ENCODE measurements around the gene TASP1. TPM values are rescaled to one million over a fixed set of nuclear protein-coding genes. Genes with fewer than 3 reads are reported as not detected.

Gene TASP1
- total RNA-seq, 1 donor from 2014 or later = 22.8 TPM

DNA sequence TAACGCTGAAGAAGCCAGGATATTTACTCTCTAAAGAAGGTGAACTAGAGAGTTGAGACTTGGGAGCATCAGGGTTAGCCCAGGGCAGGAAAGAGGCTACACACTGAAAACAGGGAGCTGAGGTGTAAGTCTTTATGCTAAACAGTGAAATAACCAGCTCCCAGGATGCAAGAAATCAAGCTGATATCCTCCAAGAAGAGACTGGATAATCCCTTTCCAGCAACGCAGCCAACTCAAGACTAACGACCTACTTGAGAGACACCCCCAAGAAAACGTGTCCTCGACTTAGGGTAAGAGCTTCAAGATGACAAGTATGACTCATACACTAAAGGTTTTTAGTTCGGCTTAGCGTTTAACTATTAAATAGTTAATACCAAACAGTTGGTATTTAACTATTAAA lies 202.2 kb downstream of the TASP1 start:
- no peak overlapping the region for H3K27ac Mint-ChIP-seq
- DNase-seq (ENCODE audit: low spot score in 2 of 2, unreplicated experiment in 2 of 2) = no peak
- H3K36me3 Mint-ChIP-seq = peaks cover 23% of the 10 kb centered on the region

DNA sequence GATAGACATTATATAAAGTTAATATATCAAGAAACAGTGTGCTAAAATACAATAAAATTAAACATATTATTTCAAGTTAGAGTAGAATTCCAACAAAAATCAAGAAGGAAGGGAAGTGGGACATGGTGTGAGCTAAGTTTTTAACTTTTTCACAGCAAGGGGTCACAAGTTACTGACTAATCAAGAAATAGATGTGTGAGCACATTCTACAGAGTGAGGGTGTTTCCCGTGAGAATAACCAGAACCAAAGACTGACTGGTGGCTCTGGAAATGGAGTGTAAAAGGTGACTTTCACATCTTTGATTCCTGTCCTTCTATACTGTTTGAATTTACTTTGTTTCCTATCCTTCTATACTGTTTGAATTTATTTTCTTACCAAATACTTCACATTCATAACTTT lies 206.6 kb downstream of the TASP1 start:
- H3K27me3 Mint-ChIP-seq (ENCODE audit: low read depth) = no peaks in the 10 kb centered on the region
- TF ChIP-seq, protein P1, sequence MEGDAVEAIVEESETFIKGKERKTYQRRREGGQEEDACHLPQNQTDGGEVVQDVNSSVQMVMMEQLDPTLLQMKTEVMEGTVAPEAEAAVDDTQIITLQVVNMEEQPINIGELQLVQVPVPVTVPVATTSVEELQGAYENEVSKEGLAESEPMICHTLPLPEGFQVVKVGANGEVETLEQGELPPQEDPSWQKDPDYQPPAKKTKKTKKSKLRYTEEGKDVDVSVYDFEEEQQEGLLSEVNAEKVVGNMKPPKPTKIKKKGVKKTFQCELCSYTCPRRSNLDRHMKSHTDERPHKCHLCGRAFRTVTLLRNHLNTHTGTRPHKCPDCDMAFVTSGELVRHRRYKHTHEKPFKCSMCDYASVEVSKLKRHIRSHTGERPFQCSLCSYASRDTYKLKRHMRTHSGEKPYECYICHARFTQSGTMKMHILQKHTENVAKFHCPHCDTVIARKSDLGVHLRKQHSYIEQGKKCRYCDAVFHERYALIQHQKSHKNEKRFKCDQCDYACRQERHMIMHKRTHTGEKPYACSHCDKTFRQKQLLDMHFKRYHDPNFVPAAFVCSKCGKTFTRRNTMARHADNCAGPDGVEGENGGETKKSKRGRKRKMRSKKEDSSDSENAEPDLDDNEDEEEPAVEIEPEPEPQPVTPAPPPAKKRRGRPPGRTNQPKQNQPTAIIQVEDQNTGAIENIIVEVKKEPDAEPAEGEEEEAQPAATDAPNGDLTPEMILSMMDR (IDR thresholded peaks at IDR 0.05; ENCODE audit: unreplicated experiment) = no peak
- H3K27ac Mint-ChIP-seq = no peak overlapping the region
- peaks cover 23% of the 10 kb centered on the region for H3K36me3 Mint-ChIP-seq
- H3K4me3 Mint-ChIP-seq = no peak overlapping the region
- H3K4me1 Mint-ChIP-seq = peaks cover 5% of the 10 kb centered on the region
- DNase-seq (ENCODE audit: low spot score in 2 of 2, unreplicated experiment in 2 of 2) = no peak
- no peaks in the 10 kb centered on the region for H3K9me3 Mint-ChIP-seq

More for the DNA sequence above, 202.2 kb downstream of the TASP1 start:
- Mint-ChIP-seq H3K4me1 (peaks cover 3% of the 10 kb centered on the region), H3K9me3 (peaks cover 15% of the 10 kb centered on the region), H3K27me3 (ENCODE audit: low read depth) (no peaks in the 10 kb centered on the region), H3K4me3 (no peak overlapping the region)
- TF ChIP-seq, protein P1 (IDR thresholded peaks at IDR 0.05; ENCODE audit: unreplicated experiment) = no peak

DNA sequence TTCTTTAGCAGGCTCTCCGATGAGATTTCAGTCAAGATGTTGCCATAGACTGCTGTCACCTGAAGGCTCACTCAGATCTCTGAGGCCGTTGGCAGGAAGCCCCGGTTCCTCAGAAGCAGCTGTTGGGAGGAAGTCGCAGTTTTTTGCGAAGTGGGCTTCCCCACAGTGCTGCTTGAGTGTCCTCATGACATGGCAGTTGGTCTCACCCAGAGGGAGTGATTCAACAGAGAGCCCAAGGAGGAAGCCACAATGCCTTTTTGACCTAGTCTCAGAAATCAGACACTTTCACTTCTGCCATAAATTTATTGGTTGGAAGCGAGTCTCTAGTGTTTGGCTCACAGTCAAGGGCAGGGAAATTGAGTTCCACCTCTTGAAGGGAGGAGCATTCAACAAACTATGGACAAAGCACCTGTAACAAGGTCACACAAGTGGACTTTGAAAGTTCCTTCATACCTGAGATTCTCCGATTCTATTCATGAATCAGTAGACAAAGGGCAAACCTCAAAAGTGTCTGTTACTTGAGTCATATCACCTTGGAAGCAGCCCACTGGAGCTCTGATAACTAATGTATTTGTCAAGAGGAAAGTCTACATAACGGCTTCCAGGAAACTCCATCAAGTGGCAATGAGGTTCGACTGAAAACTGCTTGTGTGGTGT lies 208.3 kb downstream of the TASP1 start:
- no peaks in the 10 kb centered on the region for H3K27me3 Mint-ChIP-seq (ENCODE audit: low read depth)
- peaks cover 23% of the 10 kb centered on the region for H3K36me3 Mint-ChIP-seq
- H3K4me3 Mint-ChIP-seq = no peak overlapping the region
- peaks cover 13% of the 10 kb centered on the region for H3K4me1 Mint-ChIP-seq
- H3K9me3 Mint-ChIP-seq = no peaks in the 10 kb centered on the region
- no peak overlapping the region for H3K27ac Mint-ChIP-seq
- DNase-seq (ENCODE audit: low spot score in 2 of 2, unreplicated experiment in 2 of 2) = no peak
- TF ChIP-seq, protein P1 (IDR thresholded peaks at IDR 0.05; ENCODE audit: unreplicated experiment) = no peak

DNA sequence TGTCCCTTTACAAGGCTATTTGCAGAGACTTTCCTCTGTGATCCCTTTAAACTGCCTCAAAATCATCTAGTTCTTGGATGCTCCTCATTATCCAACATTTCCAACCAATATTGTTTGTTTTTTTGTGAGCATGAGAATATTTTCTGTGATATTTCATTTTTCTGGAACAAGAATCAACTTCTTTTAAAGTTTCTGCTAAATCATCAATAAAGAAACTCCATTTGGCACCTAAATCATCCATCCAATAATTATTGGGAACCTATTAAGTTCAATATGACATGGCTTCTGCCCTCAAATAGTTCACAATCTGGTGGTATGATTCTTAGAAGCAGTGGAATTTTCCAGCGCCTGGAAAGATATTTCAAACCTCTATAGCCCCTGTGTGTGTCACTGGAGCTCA lies 210.0 kb downstream of the TASP1 start:
- Mint-ChIP-seq H3K9me3 (no peaks in the 10 kb centered on the region), H3K36me3 (peaks cover 16% of the 10 kb centered on the region), H3K27ac (no peak overlapping the region), H3K4me3 (no peak overlapping the region), H3K4me1 (peaks cover 17% of the 10 kb centered on the region), H3K27me3 (ENCODE audit: low read depth) (no peaks in the 10 kb centered on the region)
- no peak for DNase-seq (ENCODE audit: low spot score in 2 of 2, unreplicated experiment in 2 of 2)
- TF ChIP-seq, protein P1 (IDR thresholded peaks at IDR 0.05; ENCODE audit: unreplicated experiment) = no peak

DNA sequence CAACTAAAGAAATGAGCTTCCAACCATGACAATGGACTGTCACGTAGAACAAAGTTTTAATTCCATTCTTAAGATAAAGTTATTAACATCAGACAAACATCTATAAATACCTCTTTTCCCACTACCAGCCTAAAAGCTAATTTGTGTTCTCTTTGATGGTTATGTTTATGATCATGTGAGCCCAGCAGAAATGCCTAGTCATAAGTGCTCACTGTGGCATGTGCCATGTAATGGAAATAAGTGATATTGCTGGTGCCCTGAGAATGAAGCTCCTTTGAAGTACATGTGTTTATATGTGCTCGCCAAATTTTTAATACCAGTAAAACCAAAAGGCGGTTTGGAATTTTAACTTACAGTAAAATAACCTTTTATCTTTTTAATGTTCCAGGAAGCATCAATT lies 211.9 kb downstream of the TASP1 start:
- TF ChIP-seq, protein P1 (IDR thresholded peaks at IDR 0.05; ENCODE audit: unreplicated experiment) = no peak
- Mint-ChIP-seq H3K27me3 (ENCODE audit: low read depth) (no peaks in the 10 kb centered on the region), H3K4me1 (peaks cover 17% of the 10 kb centered on the region), H3K27ac (peak overlapping the region; percentile 54), H3K36me3 (peaks cover 11% of the 10 kb centered on the region), H3K9me3 (no peaks in the 10 kb centered on the region), H3K4me3 (no peak overlapping the region)
- DNase-seq (ENCODE audit: low spot score in 2 of 2, unreplicated experiment in 2 of 2) = no peak

All from mesothelial cell of epicardium (in vitro differentiated cells).